SK-N-SH (cell line): ENCODE measurements around the gene SAXO1. TPM values are rescaled to one million over a fixed set of nuclear protein-coding genes. Genes with fewer than 3 reads are reported as not detected.

Experiments used
- CTCF ChIA-PET: fragments of 300-600, 350-600 bp; formaldehyde crosslinking; extraction: SDS; loops from one replicate; lab custom pipeline; 2021; lab: Yijun Ruan, JAX
- POLR2A ChIA-PET: fragments of 350-600 bp; sonication (Branson Sonifier 250); formaldehyde crosslinking; extraction: SDS; loops from one replicate; lab custom pipeline; 2020; ENCODE audit warnings: antibody characterized with exemption, inconsistent platforms; lab: Yijun Ruan, JAX
- DNase-seq: peaks from one replicate; pipeline ENCODE4 v3.0.0; 2012
- H2AFZ ChIP-seq: fragments of 200-600 bp; sonication (generic); 2 replicates; pipeline ENCODE4 v1.8.1; 2016; ENCODE audit warnings: antibody characterized with exemption, mild to moderate bottlenecking, low read depth
- H3F3A ChIP-seq: fragments of 200-600 bp; sonication (generic); replicated peaks from 2 replicates; pipeline ENCODE3; 2016; ENCODE audit warnings: antibody characterized with exemption, mild to moderate bottlenecking; ENCODE audit not compliant: insufficient read depth
- H3K27ac ChIP-seq, 2 experiments: fragments of 200-500 bp in 1 of 2; fragments of 200-600 bp in 1 of 2; sonication (Bioruptor generic) in 1 of 2; sonication (generic), shearing (Covaris generic) in 1 of 2; 2 replicates each; pipeline versions ENCODE4 v1.5.1 to v1.6.1; 2014 to 2016; ENCODE audit warnings: low read depth in 2 of 2, inconsistent platforms in 1 of 2, low read length in 1 of 2, mild to moderate bottlenecking in 1 of 2, mixed read lengths in 1 of 2
- H3K27me3 ChIP-seq: fragments of 200-600 bp; sonication (generic), shearing (Covaris generic); 2 replicates; pipeline ENCODE4 v1.6.1; 2016; ENCODE audit warnings: mixed run types; ENCODE audit not compliant: insufficient read depth
- H3K36me3 ChIP-seq, 2 experiments: fragments of 200-500 bp in 1 of 2; fragments of 200-600 bp in 1 of 2; sonication (Bioruptor generic) in 1 of 2; sonication (generic) in 1 of 2; replicated peaks in 1 of 2; 2 replicates each; pipeline versions ENCODE3 to v1.5.1; 2014 to 2016; ENCODE audit warnings: low read length in 1 of 2, mild to moderate bottlenecking in 1 of 2; ENCODE audit not compliant: insufficient read depth in 2 of 2, control insufficient read depth in 1 of 2
- H3K4me1 ChIP-seq, 2 experiments: fragments of 200-500 bp in 1 of 2; fragments of 200-600 bp in 1 of 2; sonication (Bioruptor generic) in 1 of 2; sonication (generic), shearing (Covaris generic) in 1 of 2; 2 replicates each; pipeline versions ENCODE4 v1.5.1 to v1.6.1; 2014 to 2016; ENCODE audit warnings: low read depth in 1 of 2, low read length in 1 of 2, mixed run types in 1 of 2; ENCODE audit not compliant: insufficient read depth in 2 of 2, control insufficient read depth in 1 of 2
- H3K4me2 ChIP-seq: fragments of 200-600 bp; sonication (generic), shearing (Covaris generic); 2 replicates; pipeline ENCODE4 v1.6.1; 2017; ENCODE audit warnings: mixed run types
- H3K4me3 ChIP-seq, 2 experiments: fragments of 200-500 bp in 1 of 2; fragments of 200-600 bp in 1 of 2; sonication (Bioruptor generic) in 1 of 2; sonication (generic), shearing (Covaris generic) in 1 of 2; 2 replicates each; pipeline versions ENCODE4 v1.5.1 to v1.8.1; 2014 to 2016; ENCODE audit warnings: low read depth in 2 of 2, inconsistent platforms in 1 of 2, low read length in 1 of 2, mild to moderate bottlenecking in 1 of 2, mixed read lengths in 1 of 2, moderate library complexity in 1 of 2
- H3K79me2 ChIP-seq: fragments of 200-600 bp; sonication (generic); 2 replicates; pipeline ENCODE4 v1.8.1; 2017; ENCODE audit warnings: mild to moderate bottlenecking; ENCODE audit not compliant: insufficient read depth
- H3K9ac ChIP-seq: fragments of 200-600 bp; sonication (generic); 2 replicates; pipeline ENCODE4 v1.6.1; 2017; ENCODE audit warnings: mixed run types
- H3K9me2 ChIP-seq: fragments of 200-600 bp; sonication (generic); 2 replicates; pipeline ENCODE4 v1.6.1; 2017; ENCODE audit warnings: mixed run types
- H3K9me3 ChIP-seq: fragments of 200-600 bp; sonication (generic); 2 replicates; pipeline ENCODE4 v1.6.1; 2017; ENCODE audit warnings: mixed run types, mild to moderate bottlenecking, moderate library complexity
- H4K20me1 ChIP-seq: fragments of 200-600 bp; sonication (generic); 2 replicates; pipeline ENCODE4 v1.6.1; 2017; ENCODE audit warnings: mild to moderate bottlenecking, mixed run types; ENCODE audit not compliant: insufficient read depth
- CHD2 ChIP-seq: fragments of 150-350 bp; IDR thresholded peaks from 2 replicates; pipeline ENCODE4 v1.6.1; 2018; ENCODE audit warnings: low read length; ENCODE audit not compliant: partially characterized antibody
- ELF1 ChIP-seq: IDR thresholded peaks from 2 replicates; pipeline ENCODE4 v1.4.0; 2012
- EP300 ChIP-seq, 2 experiments: IDR thresholded peaks; 2 replicates each; pipeline versions ENCODE4 v1.4.0 to v1.6.1; 2012; ENCODE audit warnings: borderline replicate concordance in 1 of 2, low read depth in 1 of 2, low read length in 1 of 2
- FOSL2 ChIP-seq: IDR thresholded peaks from 2 replicates; pipeline ENCODE4 v1.4.0; 2012; ENCODE audit warnings: low read depth, mild to moderate bottlenecking, moderate library complexity, borderline replicate concordance
- FOXM1 ChIP-seq: IDR thresholded peaks from 2 replicates; pipeline ENCODE4 v1.4.0; 2012; ENCODE audit warnings: low read depth, mild to moderate bottlenecking
- GATA2 ChIP-seq: sonication (generic); formaldehyde crosslinking; IDR thresholded peaks from 2 replicates; pipeline ENCODE4 v1.5.0; 2020; ENCODE audit warnings: mild to moderate bottlenecking, missing genetic modification reagents
- MXI1 ChIP-seq: IDR thresholded peaks from 2 replicates; pipeline ENCODE4 v1.6.1; 2012; ENCODE audit warnings: mild to moderate bottlenecking, low read depth, low read length, improper control_type of control experiment
- NFIC ChIP-seq: IDR thresholded peaks from 2 replicates; pipeline ENCODE4 v1.4.0; 2012; ENCODE audit warnings: borderline replicate concordance
- POLR2AphosphoS5 ChIP-seq: IDR thresholded peaks from 2 replicates; pipeline ENCODE4 v1.6.1; 2012; ENCODE audit warnings: low read depth, low read length
- RAD21 ChIP-seq: IDR thresholded peaks from 2 replicates; pipeline ENCODE4 v1.6.1; 2012; ENCODE audit warnings: mild to moderate bottlenecking, low read length
- RFX5 ChIP-seq: IDR thresholded peaks from 2 replicates; pipeline ENCODE4 v1.6.1; 2012; ENCODE audit warnings: mild to moderate bottlenecking, improper control_type of control experiment, low read length
- RXRA ChIP-seq: IDR thresholded peaks from 2 replicates; pipeline ENCODE4 v1.4.0; 2012; ENCODE audit warnings: low read depth, mild to moderate bottlenecking, borderline replicate concordance
- SIN3A ChIP-seq: IDR thresholded peaks from 2 replicates; pipeline ENCODE4 v1.6.1; 2012; ENCODE audit warnings: low read depth, mild to moderate bottlenecking, low read length, moderate library complexity, borderline replicate concordance
- SMC3 ChIP-seq: IDR thresholded peaks from 2 replicates; pipeline ENCODE4 v1.6.1; 2012; ENCODE audit warnings: low read depth, low read length, improper control_type of control experiment
- TAF1 ChIP-seq: IDR thresholded peaks from 2 replicates; pipeline ENCODE4 v1.6.1; 2012; ENCODE audit warnings: low read depth, mild to moderate bottlenecking, low read length, moderate library complexity, borderline replicate concordance
- TCF12 ChIP-seq: IDR thresholded peaks from 2 replicates; pipeline ENCODE4 v1.4.0; 2012
- TEAD4 ChIP-seq: IDR thresholded peaks from 2 replicates; pipeline ENCODE4 v1.4.0; 2012; ENCODE audit warnings: mild to moderate bottlenecking, borderline replicate concordance; ENCODE audit not compliant: insufficient read depth
- YY1 ChIP-seq: IDR thresholded peaks from 2 replicates; pipeline ENCODE4 v1.4.0; 2012; ENCODE audit warnings: low read depth, mild to moderate bottlenecking
- WGBS: methylation state at CpG from one replicate; pipeline ENCODE4 v1.1.6; 2017; ENCODE audit warnings: low lambda C conversion rate; 5-methylcytosine and 5-hydroxymethylcytosine counted together
- polyA plus RNA-seq, 3 experiments: library from polyadenylated mRNA; depleted of rRNA; stranded (reverse); fragments of >200 nt; gene quantifications; 2 replicates each; pipeline ENCODE4 v1.2.3, GENCODE V29; 2012
- TF ChIP-seq, protein P1 (sequence below): IDR thresholded peaks from 2 replicates; pipeline ENCODE4 v1.4.0; 2012; ENCODE audit warnings: low read depth, borderline replicate concordance
- TF ChIP-seq, protein P2 (sequence below): fragments of 150-350 bp; IDR thresholded peaks from 2 replicates; pipeline ENCODE4 v1.6.1; 2017; ENCODE audit warnings: antibody characterized with exemption, low read length, low read depth, borderline replicate concordance
- TF ChIP-seq, protein P3 (sequence below): IDR thresholded peaks from 2 replicates; pipeline ENCODE4; 2012
- TF ChIP-seq, protein P4 (sequence below): IDR thresholded peaks from 2 replicates; pipeline ENCODE4 v1.4.0; 2012; ENCODE audit warnings: low read depth, borderline replicate concordance
- TF ChIP-seq, protein P5 (sequence below): IDR thresholded peaks from 2 replicates; pipeline ENCODE4 v1.6.1; 2012; ENCODE audit warnings: mild to moderate bottlenecking, low read depth, low read length, moderate library complexity

The SAXO1 gene
- polyA plus RNA-seq, 1 of the 3 experiments (the other 2 are of a cell fraction) = 0.03 TPM

DNA sequence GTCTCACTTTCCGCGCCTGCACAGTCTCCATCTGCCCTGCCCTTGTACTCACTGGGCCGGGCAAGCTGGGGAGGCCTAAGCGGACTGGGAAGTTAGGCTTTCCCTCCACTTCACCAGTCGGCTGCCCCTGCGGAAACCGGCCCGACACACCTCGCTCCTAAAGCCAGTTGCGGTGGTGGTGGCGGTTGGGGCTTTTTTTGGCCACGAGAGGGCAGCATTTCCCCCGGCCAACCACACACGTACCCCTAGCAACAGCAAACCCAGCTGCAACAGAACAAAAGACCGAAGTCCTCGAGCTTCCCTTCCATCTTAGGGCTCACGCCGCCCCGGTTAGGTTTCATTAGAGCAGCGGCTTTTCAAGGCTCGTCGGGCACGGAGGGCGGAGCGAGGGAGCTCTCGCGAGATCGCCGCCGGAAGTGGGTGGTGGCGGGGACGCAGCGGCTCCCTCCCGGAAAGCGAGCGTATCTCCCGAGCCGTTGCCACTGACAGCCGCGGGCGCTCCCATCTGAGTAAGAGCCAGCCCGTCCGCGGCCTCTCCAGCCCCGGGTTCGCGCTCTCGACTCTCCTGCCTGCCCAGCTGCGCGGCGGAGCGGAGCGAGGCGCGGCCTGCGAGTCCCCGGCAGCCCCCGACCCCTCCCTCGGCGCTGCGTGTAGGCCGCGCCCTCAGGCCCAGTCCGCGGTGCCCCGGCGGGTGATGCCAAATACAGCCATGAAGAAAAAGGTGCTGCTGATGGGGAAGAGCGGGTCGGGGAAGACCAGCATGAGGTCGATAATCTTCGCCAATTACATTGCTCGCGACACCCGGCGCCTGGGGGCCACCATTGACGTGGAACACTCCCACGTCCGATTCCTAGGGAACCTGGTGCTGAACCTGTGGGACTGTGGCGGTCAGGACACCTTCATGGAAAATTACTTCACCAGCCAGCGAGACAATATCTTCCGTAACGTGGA, 16.2 kb upstream of the SAXO1 start, which contains the start of gene RRAGA:
TSS of gene RRAGA (plus strand) at position 462 of the 951 bp plus-strand sequence. CDS start at position 695, 233 bp downstream.
- H3K36me3 ChIP-seq = peaks cover 3 to 16% of the 10 kb centered on the region in 2 experiments
- no peaks in the 10 kb centered on the region for H3K9me2 ChIP-seq
- H2AFZ ChIP-seq = peak within 1 kb of the TSS; percentile 92
- peak within 1 kb of the TSS; percentile 93 to 95 for H3K27ac ChIP-seq
- no peaks in the 10 kb centered on the region for H3K9me3 ChIP-seq
- peaks cover 25% of the 10 kb centered on the region for H4K20me1 ChIP-seq
- ChIA-PET POLR2A (interaction anchor here (0.7 to 1.4 kb wide), 8 partner anchors 38 to 408 kb away, joined by 3 to 8 read pairs (median 3); partner anchors contain the start of gene RPS6), CTCF (interaction anchor here (0.6 to 5.0 kb wide), 28 partner anchors 10 to 611 kb away, joined by 3 to 44 read pairs (median 3); no protein-coding TSS in a partner anchor)
- peaks cover 30% of the 10 kb centered on the region for H3F3A ChIP-seq
- no peaks in the 10 kb centered on the region for H3K27me3 ChIP-seq
- peak within 1 kb of the TSS; percentile 86 to 87 for H3K4me3 ChIP-seq
- peaks cover 0 to 13% of the 10 kb centered on the region in 2 experiments; a peak in 2 of 4 replicates for H3K4me1 ChIP-seq
- H3K4me2 ChIP-seq = peak within 1 kb of the TSS; percentile 77
- peak within 1 kb of the TSS; percentile 92 for H3K9ac ChIP-seq
- DNase-seq = peak; percentile 97
- WGBS = under 1% methylated on average over 37 of the region's 82 CpGs
- H3K79me2 ChIP-seq = peaks cover 41% of the 10 kb centered on the region
- TF ChIP-seq, protein P1, sequence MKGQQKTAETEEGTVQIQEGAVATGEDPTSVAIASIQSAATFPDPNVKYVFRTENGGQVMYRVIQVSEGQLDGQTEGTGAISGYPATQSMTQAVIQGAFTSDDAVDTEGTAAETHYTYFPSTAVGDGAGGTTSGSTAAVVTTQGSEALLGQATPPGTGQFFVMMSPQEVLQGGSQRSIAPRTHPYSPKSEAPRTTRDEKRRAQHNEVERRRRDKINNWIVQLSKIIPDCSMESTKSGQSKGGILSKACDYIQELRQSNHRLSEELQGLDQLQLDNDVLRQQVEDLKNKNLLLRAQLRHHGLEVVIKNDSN = peak; percentile 16; the same call in 1 of the 2 replicates
- TF ChIP-seq SIN3A (peak; percentile 77), FOXM1 (no peak), MXI1 (no peak; the same call in none of the 2 replicates), RFX5 (peak; percentile 32; the same call in 1 of the 2 replicates), TEAD4 (0 out of 2 replicates have a peak, but pooled peaks have one; percentile 9), FOSL2 (no peak), SMC3 (peak; percentile 63), NFIC (no peak), RXRA (no peak), RAD21 (peak; percentile 59), CHD2 (peak; percentile 99), YY1 (peak; percentile 91), TAF1 (peak; percentile 90), ELF1 (peak; percentile 71), TCF12 (peak; percentile 17; the same call in 1 of the 2 replicates), GATA2 (no peak), POLR2AphosphoS5 (peak; percentile 96), EP300 (IDR thresholded peaks at IDR 0.05; ENCODE audit: borderline replicate concordance in 1 of 2, low read depth in 1 of 2, low read length in 1 of 2) (no peak)
- TF ChIP-seq, protein P2, sequence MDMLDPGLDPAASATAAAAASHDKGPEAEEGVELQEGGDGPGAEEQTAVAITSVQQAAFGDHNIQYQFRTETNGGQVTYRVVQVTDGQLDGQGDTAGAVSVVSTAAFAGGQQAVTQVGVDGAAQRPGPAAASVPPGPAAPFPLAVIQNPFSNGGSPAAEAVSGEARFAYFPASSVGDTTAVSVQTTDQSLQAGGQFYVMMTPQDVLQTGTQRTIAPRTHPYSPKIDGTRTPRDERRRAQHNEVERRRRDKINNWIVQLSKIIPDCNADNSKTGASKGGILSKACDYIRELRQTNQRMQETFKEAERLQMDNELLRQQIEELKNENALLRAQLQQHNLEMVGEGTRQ = no peak
- TF ChIP-seq, protein P3, sequence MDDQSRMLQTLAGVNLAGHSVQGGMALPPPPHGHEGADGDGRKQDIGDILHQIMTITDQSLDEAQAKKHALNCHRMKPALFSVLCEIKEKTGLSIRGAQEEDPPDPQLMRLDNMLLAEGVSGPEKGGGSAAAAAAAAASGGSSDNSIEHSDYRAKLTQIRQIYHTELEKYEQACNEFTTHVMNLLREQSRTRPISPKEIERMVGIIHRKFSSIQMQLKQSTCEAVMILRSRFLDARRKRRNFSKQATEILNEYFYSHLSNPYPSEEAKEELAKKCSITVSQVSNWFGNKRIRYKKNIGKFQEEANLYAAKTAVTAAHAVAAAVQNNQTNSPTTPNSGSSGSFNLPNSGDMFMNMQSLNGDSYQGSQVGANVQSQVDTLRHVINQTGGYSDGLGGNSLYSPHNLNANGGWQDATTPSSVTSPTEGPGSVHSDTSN = peak; percentile 7; the same call in 1 of the 2 replicates
- TF ChIP-seq, protein P4, sequence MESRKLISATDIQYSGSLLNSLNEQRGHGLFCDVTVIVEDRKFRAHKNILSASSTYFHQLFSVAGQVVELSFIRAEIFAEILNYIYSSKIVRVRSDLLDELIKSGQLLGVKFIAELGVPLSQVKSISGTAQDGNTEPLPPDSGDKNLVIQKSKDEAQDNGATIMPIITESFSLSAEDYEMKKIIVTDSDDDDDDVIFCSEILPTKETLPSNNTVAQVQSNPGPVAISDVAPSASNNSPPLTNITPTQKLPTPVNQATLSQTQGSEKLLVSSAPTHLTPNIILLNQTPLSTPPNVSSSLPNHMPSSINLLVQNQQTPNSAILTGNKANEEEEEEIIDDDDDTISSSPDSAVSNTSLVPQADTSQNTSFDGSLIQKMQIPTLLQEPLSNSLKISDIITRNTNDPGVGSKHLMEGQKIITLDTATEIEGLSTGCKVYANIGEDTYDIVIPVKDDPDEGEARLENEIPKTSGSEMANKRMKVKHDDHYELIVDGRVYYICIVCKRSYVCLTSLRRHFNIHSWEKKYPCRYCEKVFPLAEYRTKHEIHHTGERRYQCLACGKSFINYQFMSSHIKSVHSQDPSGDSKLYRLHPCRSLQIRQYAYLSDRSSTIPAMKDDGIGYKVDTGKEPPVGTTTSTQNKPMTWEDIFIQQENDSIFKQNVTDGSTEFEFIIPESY = peak; percentile 98
- TF ChIP-seq, protein P5, sequence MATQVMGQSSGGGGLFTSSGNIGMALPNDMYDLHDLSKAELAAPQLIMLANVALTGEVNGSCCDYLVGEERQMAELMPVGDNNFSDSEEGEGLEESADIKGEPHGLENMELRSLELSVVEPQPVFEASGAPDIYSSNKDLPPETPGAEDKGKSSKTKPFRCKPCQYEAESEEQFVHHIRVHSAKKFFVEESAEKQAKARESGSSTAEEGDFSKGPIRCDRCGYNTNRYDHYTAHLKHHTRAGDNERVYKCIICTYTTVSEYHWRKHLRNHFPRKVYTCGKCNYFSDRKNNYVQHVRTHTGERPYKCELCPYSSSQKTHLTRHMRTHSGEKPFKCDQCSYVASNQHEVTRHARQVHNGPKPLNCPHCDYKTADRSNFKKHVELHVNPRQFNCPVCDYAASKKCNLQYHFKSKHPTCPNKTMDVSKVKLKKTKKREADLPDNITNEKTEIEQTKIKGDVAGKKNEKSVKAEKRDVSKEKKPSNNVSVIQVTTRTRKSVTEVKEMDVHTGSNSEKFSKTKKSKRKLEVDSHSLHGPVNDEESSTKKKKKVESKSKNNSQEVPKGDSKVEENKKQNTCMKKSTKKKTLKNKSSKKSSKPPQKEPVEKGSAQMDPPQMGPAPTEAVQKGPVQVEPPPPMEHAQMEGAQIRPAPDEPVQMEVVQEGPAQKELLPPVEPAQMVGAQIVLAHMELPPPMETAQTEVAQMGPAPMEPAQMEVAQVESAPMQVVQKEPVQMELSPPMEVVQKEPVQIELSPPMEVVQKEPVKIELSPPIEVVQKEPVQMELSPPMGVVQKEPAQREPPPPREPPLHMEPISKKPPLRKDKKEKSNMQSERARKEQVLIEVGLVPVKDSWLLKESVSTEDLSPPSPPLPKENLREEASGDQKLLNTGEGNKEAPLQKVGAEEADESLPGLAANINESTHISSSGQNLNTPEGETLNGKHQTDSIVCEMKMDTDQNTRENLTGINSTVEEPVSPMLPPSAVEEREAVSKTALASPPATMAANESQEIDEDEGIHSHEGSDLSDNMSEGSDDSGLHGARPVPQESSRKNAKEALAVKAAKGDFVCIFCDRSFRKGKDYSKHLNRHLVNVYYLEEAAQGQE = 0 out of 2 replicates have a peak, but pooled peaks have one; percentile 25
